Activated CD4-positive, CD25-positive, alpha-beta regulatory T cell (primary cell): Measurements from ENCODE around the gene FOSB.

Experiments used
- DNase-seq, 4 experiments: peaks; one replicate each; lab custom pipeline; 2025; lab: John Stamatoyannopoulos, UW

FOSB gene

DNA sequence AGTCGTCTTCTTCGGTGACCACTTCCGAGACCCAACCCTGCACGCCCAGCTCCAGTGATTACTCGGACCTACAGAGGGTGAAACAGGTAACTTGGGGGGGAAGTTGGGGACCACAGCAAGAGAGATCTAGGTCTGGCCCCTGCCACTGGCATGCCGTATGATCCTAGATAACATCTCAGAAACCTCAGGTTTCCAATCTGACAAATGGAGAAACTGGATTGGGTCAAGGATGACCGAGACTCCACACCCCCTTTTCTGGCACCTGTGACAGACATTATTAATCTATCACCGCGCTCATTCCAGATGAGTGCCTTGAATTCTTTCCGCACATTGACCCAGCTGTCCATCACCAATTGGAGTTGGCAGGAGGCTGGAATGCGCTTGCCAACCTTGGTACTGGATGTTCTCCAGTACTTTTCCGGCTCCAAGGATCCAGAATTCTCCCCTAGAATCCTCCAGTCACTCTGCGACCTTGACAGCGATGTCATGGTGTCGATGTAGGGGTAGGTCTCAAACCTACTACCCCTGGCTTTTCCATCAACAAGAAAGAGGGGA is 56.9 kb downstream of the FOSB start:
- no peak for DNase-seq
